HG02885 (cell line): ENCODE data around the gene ADCY6.
"Not testable (repeated sequence)": the region's sequence is repeated elsewhere in the genome, so short reads cannot be mapped to it uniquely, and the experiment has no call there.

Experiments
- ATAC-seq: cut with Tn5 transposase; IDR thresholded peaks from one replicate; pipeline ENCODE4 v1.9.1; 2021; ENCODE audit warnings: mild to moderate bottlenecking; ENCODE audit not compliant: unreplicated experiment, poor library complexity

Gene ADCY6

GRCh38 chr12:48767521-48767920, 21.4 kb downstream of the ADCY6 start:
- ATAC-seq = no peak

GRCh38 chr12:48767047-48767446, 21.8 kb downstream of the ADCY6 start:
- no peak for ATAC-seq

- peak; percentile 85 for ATAC-seq
Measured at GRCh38 chr12:48765753-48766162, 23.1 kb downstream of the ADCY6 start.

GRCh38 chr12:48764521-48764920, 24.4 kb downstream of the ADCY6 start:
- no peak for ATAC-seq

GRCh38 chr12:48758737-48759136, 30.2 kb downstream of the ADCY6 start:
- ATAC-seq = no peak

- no peak for ATAC-seq
Measured at GRCh38 chr12:48758186-48758585, 30.7 kb downstream of the ADCY6 start.

- no peak for ATAC-seq
Measured at GRCh38 chr12:48750769-48751356, 38.0 kb downstream of the ADCY6 start.

- no peak for ATAC-seq
Measured at GRCh38 chr12:48750215-48750614, 38.7 kb downstream of the ADCY6 start.

- ATAC-seq = no peak
Measured at GRCh38 chr12:48744251-48745008, 44.5 kb downstream of the ADCY6 start.

- ATAC-seq = no peak
Measured at GRCh38 chr12:48739618-48740269, 49.1 kb downstream of the ADCY6 start.

- ATAC-seq = no peak
Measured at GRCh38 chr12:48736456-48736855, 52.4 kb downstream of the ADCY6 start.

GRCh38 chr12:48728807-48729206, 60.1 kb downstream of the ADCY6 start:
- no peak for ATAC-seq

GRCh38 chr12:48720737-48721136, 68.2 kb downstream of the ADCY6 start:
- not testable (repeated sequence) for ATAC-seq

- not testable (repeated sequence) for ATAC-seq
Measured at GRCh38 chr12:48720171-48720570, 68.7 kb downstream of the ADCY6 start.

- not testable (repeated sequence) for ATAC-seq
Measured at GRCh38 chr12:48719002-48719401, 69.9 kb downstream of the ADCY6 start.

GRCh38 chr12:48717252-48717695, 71.6 kb downstream of the ADCY6 start:
- ATAC-seq = peak; percentile 3

- ATAC-seq = peak; percentile 98
Measured at GRCh38 chr12:48716493-48717251, 72.2 kb downstream of the ADCY6 start, which contains the start of gene CCNT1. TSS of gene CCNT1 (minus strand) at chr12:48716707. CDS start at chr12:48716675, 32 bp downstream.
